Uterus (tissue), 2 donors: ENCODE results near the gene USP21.

Experiments
- CTCF ChIP-seq, 4 experiments: fragments of 200-600 bp in 2 of 4; fragments of 450-650 bp in 2 of 4; sonication (generic) in 2 of 4; IDR thresholded peaks; one replicate each; pipeline ENCODE4 v1.5.1; 2016 to 2019; ENCODE audit warnings: antibody characterized with exemption in 4 of 4, mild to moderate bottlenecking in 2 of 4, moderate library complexity in 1 of 4
- POLR2A ChIP-seq, 2 donors: fragments of 450-650 bp; IDR thresholded peaks; one replicate each; pipeline ENCODE4 v1.6.1; 2016; ENCODE audit warnings: antibody characterized with exemption in 2 of 2, mild to moderate bottlenecking in 1 of 2, moderate library complexity in 1 of 2

DNA sequence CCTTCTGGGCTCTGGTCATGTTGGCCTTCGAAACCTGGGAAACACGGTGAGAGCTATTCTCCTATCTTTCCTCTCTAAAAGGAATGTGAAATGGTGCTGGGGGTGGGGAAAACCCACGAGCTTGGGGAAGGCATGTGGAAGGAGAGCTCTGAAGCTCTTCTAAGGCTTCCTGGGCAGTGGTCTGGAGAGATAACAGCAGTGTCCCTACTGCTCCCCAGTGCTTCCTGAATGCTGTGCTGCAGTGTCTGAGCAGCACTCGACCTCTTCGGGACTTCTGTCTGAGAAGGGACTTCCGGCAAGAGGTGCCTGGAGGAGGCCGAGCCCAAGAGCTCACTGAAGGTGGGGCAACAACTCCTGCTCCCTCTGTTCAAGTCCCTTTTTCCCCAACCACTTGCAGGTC, 2.8 kb downstream of the USP21 start:
- no peak for TF ChIP-seq CTCF (IDR thresholded peaks at IDR 0.05)
- TF ChIP-seq POLR2A (IDR thresholded peaks at IDR 0.05), result no peak
